Measurements from ENCODE around the gene GATA2. TPM values are rescaled to one million over a fixed set of nuclear protein-coding genes. Genes with fewer than 3 reads are reported as not detected.

GATA2 gene
- total RNA-seq, 3 donors from 2014 or later: 1.6 to 10.1 (median 8.8) TPM

DNA sequence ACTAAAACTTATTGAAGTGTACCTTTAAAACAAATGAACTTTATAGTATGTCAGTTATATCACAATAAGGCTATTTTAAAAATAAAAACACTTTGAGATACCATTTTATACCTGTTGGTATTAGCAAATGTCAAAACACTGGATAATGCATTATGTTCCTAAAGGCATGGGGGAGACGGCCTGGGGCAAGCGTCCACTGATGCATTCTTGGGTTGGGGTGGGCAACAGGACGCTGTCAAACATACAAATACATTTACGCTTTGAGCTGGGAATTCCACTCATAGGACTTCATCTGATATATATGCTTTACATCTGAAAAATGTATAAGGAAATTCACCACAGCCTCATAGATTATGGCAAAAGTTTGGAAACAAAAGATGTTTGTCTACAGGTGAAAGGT lies 7.6 kb upstream of the GATA2 start:
- ATAC-seq (no peak), DNase-seq (no peak)
- H3K4me1 ChIP-seq (ENCODE audit: low read depth): peaks cover 11% of the 10 kb centered on the region
- intact Hi-C loops (cut with DNase I, micrococcal nuclease): no loop called here
- no peaks in the 10 kb centered on the region for H3K36me3 ChIP-seq (ENCODE audit: low read depth)
- H3K4me3 ChIP-seq: no peak overlapping the region
- TF ChIP-seq, protein P1, sequence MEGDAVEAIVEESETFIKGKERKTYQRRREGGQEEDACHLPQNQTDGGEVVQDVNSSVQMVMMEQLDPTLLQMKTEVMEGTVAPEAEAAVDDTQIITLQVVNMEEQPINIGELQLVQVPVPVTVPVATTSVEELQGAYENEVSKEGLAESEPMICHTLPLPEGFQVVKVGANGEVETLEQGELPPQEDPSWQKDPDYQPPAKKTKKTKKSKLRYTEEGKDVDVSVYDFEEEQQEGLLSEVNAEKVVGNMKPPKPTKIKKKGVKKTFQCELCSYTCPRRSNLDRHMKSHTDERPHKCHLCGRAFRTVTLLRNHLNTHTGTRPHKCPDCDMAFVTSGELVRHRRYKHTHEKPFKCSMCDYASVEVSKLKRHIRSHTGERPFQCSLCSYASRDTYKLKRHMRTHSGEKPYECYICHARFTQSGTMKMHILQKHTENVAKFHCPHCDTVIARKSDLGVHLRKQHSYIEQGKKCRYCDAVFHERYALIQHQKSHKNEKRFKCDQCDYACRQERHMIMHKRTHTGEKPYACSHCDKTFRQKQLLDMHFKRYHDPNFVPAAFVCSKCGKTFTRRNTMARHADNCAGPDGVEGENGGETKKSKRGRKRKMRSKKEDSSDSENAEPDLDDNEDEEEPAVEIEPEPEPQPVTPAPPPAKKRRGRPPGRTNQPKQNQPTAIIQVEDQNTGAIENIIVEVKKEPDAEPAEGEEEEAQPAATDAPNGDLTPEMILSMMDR (IDR thresholded peaks at IDR 0.05): no peak
- H3K9me3 ChIP-seq: no peaks in the 10 kb centered on the region

DNA sequence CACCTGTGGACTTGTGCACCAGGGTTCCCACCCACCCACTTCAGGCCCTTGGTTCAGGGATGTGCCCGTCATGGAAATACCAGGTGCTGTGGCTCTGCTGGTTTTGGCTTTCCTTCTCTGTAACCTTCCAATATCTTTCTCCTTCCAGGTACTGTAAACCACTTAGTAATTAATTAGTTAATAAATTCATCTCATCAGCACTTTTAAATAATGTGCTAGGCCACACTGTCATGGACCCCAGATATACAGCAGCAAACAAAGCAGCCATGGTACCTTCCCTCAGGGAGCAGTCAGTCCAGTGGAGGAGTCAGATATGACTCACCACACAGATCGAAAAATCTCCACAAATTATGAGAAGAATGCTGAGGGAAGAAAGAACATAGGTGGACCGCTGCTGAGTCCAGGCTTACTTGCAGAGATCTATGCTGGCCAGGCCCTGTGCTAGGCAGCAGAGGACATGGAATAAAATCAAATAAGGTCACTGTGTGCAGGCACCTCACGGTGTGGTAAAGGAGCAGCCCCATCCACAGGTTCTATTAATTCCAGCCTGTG lies 6.8 kb upstream of the GATA2 start:
- DNase-seq (no peak), ATAC-seq (no peak)
- TF ChIP-seq, protein P1 (IDR thresholded peaks at IDR 0.05): no peak
- Histone ChIP-seq H3K9me3 (no peaks in the 10 kb centered on the region), H3K36me3 (ENCODE audit: low read depth) (no peaks in the 10 kb centered on the region), H3K4me1 (ENCODE audit: low read depth) (peaks cover 11% of the 10 kb centered on the region), H3K4me3 (no peak overlapping the region)
- intact Hi-C loops (cut with DNase I, micrococcal nuclease): no loop called here

DNA sequence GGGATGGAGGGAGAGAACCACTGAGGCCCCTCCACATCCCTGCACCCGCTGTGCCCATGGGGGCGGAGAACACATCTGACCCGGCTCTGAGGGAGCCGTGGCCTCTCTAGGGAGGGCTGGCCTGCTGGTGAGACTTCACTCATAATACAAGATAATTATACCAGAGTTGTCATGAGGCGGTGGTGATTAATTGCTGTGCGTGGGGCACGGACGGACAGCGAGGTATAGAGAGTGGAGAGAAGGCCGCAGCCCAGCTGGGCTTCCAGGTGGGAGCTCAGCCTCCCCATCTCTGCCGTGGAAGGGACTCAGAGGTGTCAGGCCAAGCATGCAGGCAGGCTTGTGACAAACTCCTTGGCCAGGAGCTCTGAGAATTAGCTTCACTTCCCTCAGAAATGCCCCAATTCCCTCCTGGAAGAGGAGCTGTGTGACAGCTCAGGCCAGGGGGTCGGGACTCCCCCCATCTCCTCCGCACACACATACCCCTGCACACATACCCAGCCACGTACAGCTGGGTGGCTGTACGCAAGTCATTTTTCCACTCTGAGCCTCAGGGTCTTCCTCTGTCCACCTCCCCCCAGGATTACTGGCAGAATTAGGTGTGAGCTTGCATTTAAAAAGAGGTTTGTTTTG lies 6.0 kb upstream of the GATA2 start:
- H3K4me1 ChIP-seq (ENCODE audit: low read depth): peaks cover 11% of the 10 kb centered on the region
- intact Hi-C loops (cut with DNase I, micrococcal nuclease): no loop called here
- no peak overlapping the region for H3K4me3 ChIP-seq
- no peaks in the 10 kb centered on the region for H3K36me3 ChIP-seq (ENCODE audit: low read depth)
- ATAC-seq (no peak), DNase-seq (no peak)
- TF ChIP-seq, protein P1 (IDR thresholded peaks at IDR 0.05): no peak
- H3K9me3 ChIP-seq: no peaks in the 10 kb centered on the region

DNA sequence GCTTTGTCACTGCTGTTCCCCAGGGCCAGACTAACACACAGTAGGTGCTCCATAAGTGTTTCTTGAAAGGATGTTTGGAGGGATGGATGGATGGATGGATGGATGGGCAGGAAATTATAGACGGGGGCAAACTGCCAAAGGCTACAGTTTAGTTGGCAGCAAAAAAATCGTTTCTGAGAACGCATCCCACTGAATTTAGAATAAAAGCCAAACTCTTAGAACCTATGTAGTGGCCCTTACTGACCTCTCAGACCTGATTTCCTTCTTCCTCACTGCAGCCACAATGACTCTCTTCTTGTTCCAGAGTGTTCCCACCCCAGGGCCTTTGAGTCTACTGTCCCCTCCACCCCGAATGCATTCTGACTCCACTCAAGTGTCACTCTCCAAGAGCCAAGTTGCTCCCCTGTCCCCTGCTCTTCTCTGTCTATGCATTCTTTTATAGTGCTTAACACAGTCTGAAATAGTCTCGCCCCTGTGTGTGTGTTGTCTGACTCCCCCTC lies 5.2 kb upstream of the GATA2 start:
- Histone ChIP-seq H3K4me1 (ENCODE audit: low read depth) (peaks cover 12% of the 10 kb centered on the region), H3K9me3 (no peaks in the 10 kb centered on the region), H3K36me3 (ENCODE audit: low read depth) (no peaks in the 10 kb centered on the region), H3K4me3 (no peak overlapping the region)
- TF ChIP-seq, protein P1 (IDR thresholded peaks at IDR 0.05): no peak
- no peak for ATAC-seq
- no peak for DNase-seq
- intact Hi-C loops (cut with DNase I, micrococcal nuclease): no loop called here

DNA sequence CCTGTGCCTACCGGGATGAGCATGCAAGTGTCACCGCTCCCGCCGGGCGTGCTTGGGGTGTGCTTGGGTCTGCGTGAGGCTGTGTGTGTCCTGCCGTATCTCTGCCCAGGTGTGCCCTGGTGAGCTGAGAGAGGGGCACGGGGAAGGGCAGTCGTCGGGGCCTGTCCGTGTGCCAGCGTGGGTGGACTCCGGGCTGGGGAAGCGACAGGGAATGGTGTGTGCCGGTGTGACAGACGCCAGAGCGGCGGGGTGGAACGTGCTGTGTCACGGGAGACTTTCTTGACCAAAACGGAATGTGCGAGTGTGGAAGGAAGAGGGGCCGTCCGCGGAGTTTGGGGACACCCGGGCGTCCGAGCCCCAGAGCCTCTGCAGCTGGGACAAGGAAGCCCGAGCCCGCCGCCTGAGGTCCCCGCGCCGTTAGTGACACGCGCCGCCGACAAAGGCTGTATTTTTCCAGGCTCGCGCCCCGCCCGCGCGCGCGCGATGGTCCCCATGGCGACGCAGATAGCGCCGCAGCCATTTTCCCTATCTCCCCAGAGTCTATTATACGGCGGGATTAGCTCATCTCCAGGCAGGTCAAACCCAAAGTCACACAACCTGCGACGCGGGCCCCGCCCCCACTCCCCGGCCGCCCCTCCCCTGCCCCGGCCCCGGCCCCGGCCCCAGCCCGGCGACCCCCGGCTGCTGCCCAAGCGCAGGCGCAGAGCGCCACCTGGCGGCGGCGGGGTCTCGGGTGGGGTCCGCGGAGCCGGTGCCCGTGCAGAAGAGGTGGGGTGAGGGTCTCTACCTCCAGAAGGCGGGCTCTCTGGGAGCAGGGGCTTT lies 4.5 kb upstream of the GATA2 start:
- DNase-seq: peak; percentile 62 to 78 (median 78)
- Histone ChIP-seq H3K36me3 (ENCODE audit: low read depth) (no peaks in the 10 kb centered on the region), H3K4me3 (no peak overlapping the region), H3K4me1 (ENCODE audit: low read depth) (peaks cover 18% of the 10 kb centered on the region), H3K9me3 (no peaks in the 10 kb centered on the region)
- intact Hi-C loops (cut with DNase I, micrococcal nuclease): no loop called here
- TF ChIP-seq, protein P1 (IDR thresholded peaks at IDR 0.05): peak; percentile 42
- peak; percentile 74 for ATAC-seq

Measured in mucosa of descending colon (tissue), 3 donors.